HG03097 (cell line): Measurements from ENCODE around the gene MARCHF3.

Experiments used
- ATAC-seq: cut with Tn5 transposase; IDR thresholded peaks from one replicate; pipeline ENCODE4 v1.9.1; 2021; ENCODE audit not compliant: unreplicated experiment, low FRiP score

Gene MARCHF3

GRCh38 chr5:126826619-126827215, 203.6 kb downstream of the MARCHF3 start:
- no peak for ATAC-seq

GRCh38 chr5:126819253-126819652, 211.1 kb downstream of the MARCHF3 start:
- ATAC-seq = no peak

- ATAC-seq = no peak
Observed at GRCh38 chr5:126818736-126819135, 211.6 kb downstream of the MARCHF3 start.
